ENCODE results near the gene ZNF783.
"Not testable (repeated sequence)": the region's sequence is repeated elsewhere in the genome, so short reads cannot be mapped to it uniquely, and the experiment has no call there.

The ZNF783 gene

DNA sequence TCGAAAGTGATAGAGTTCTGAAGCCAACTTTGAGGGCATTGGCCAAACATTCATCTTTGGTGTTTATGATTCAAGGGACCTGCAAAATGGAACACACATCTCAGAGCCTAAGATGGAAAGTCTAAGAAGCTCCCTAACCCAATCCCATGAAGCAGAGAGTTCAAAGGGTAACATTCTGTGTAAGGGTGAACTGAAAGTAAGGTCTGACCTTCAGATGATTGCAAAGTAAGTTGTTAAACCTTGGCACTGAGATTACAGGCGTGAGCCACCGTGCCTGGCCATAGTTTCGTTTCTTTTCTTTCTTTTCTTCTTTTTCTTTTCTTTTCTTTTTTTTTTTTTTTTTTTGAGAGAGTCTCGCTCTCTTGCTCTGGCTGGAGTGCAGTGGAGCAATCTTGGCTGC, 20.3 kb upstream of the ZNF783 start:
- no peak for DNase-seq

DNA sequence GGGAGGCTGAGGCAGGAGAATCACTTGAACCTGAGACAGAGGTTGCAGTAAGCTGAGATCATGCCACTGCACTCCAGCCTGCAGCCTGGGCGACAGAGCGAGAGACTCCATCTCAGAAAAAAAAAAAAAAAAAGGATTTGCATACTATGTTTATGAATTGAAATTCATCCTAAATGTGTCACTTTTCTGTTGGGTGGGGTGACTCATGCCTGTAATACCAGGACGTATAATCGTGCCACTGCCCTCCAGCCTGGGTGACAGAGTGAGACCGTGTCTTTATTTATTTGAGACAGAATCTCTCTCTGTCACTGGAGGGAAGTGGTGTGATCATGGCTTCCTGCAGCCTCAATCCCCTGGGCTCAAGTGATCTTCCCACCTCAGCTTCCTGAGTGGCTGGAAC, 16.8 kb upstream of the ZNF783 start:
- no peak for DNase-seq

DNA sequence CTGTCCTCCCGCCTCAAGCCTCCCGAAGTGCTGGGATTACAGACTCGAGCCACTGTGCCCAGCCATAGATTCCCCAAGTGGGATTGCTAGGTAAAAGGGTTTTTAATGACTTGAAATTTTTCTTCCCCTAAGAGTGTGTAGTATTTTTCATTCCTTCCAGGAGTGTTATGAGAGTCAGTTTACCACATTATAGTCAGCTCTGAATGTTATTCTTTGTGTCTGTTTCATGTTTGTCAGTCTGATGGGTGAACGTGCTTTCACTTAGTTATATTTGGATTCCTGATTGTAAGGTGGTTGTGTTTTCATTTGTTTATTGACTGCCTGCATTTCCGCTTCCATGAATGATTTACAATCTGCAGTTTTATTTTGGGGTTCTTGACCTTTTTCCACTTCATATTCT, 16.3 kb upstream of the ZNF783 start:
- DNase-seq, result no peak

DNA sequence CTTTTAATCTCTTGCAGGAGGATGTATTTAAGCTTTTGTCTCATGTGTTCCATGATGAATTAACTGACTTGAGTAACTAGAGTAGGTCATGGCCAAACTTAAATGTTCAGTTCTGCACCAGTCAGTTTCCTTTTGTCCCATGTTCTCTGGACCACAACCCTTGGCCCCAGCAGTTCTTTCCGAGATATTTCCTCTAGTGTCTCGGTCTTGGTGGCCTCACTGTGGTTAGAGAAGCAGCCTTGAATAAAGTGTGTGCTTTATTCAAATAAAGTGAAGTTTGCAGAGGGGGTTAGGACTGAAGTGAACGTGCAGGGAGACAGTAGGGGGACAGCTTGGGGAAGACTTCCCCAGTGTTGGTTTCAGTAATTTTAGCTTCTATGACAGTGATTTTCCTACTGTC, 13.2 kb upstream of the ZNF783 start:
- DNase-seq, result no peak

DNA sequence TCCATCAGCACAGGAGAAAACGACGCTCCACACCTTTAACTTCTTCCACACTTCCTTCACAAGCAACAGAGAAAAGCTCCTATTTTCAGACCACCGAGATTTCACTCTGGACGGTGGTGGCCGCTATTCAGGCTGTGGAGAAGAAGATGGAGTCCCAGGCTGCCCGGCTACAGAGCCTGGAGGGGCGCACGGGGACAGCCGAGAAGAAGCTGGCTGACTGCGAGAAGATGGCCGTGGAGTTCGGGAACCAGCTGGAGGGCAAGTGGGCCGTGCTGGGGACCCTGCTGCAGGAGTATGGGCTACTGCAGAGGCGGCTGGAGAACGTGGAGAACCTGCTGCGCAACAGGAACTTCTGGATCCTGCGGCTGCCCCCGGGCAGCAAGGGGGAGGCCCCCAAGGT, 11.8 kb upstream of the ZNF783 start:
- DNase-seq, result not testable (repeated sequence)

DNA sequence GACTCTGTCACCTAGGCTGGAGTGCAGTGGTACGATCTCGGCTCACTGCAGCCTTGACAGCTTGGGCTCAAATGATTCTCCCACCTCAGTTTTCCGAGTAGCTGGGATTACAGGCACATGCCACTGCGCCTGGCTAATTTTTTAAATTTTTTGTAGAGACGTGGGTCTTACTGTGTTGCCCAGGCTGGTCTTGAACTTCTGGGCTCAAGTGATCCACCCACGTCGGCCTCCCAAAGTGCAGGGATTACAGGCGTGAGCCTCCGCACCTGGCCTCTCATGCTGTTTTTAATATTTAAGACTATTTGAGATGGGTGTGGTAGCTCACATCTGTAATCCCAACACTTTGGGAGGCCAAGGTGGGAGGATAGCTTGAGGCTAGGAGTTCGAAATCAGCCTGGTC, 10.5 kb upstream of the ZNF783 start:
- not testable (repeated sequence) for DNase-seq

DNA sequence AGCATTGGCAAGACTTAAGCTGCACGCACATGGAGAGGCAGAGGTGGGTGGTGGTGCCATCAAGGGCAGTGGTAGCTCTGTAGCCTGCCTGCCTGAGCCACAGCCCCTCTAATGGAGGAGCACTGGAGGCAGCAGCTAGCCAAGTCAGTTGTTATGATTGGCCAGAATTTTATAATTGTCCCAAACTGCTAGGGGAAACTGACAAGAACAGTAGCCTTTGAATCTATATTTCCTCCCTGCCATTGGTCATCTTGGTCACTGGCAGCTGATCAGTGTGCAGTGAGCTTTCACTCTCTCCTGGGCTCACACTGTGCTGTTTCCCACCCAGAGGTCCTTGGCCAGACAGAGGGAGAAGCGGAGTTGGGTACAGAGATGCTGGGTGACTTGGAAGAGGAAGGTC, 9.6 kb upstream of the ZNF783 start:
- no peak for DNase-seq

DNA sequence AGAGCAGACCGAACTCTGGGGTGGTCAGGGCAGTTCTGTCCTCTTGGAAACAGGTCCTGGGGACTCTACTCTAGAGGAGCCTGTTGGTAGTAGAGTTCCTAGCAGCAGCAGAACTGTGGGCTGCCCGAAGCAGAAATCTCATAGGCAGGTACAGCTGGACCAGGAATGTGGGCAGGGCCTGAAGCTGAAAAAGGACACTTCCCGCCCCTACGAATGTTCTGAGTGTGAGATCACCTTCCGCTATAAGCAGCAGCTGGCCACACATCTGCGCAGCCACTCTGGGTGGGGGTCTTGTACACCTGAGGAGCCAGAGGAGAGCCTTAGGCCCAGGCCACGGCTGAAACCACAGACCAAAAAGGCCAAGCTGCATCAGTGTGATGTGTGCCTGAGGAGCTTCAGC, 8.3 kb upstream of the ZNF783 start:
- no peak for DNase-seq

DNA sequence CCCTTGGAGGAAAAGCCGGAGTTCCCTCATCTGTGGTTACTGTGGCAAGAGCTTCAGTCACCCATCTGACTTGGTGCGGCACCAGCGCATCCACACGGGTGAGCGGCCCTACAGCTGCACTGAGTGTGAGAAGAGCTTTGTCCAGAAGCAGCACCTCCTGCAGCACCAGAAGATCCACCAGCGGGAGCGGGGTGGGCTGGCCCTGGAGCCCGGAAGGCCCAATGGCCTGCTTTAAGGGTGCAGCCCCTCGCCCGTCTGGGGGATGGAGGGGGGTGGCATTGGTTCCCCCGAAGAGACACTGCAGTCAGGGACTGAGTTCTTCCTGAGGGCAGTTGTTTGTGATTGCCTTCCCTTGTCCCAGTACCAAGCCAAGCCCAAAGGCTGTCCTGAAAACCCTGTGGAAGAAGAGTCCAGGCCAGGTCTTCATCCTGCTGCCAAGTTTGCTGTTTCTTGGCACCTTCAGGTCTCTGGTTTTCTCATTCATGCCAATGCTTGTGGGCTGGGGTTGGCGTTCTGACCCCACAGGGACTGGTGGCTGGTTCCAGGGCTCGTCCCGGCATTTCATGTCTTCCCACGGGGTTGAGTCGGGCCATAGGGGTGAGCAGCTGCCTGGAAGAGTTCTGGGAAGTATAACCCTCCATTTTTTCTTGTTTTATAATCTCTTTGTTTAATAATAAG, 7.7 kb upstream of the ZNF783 start:
- no peak for DNase-seq

DNA sequence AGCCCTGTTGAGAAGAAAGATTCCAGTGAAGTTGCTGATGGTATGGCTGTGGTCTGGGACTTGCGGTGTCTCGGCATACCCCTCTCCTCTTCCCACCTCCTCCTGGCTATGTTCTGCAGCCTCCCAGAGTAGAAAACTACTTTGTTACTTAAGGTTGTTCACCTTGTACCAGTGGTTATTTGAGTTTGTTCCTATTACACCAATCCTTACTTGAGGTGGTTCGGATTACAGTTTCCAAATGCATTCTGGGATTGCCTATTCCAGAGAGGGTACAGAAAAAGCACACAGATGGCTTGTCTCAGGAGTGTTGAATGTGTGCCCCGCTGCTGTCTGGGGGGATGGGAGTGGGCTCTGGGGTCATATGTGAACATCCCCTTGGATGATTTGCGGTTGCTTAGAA, 6.8 kb upstream of the ZNF783 start:
- DNase-seq, result no peak

DNA sequence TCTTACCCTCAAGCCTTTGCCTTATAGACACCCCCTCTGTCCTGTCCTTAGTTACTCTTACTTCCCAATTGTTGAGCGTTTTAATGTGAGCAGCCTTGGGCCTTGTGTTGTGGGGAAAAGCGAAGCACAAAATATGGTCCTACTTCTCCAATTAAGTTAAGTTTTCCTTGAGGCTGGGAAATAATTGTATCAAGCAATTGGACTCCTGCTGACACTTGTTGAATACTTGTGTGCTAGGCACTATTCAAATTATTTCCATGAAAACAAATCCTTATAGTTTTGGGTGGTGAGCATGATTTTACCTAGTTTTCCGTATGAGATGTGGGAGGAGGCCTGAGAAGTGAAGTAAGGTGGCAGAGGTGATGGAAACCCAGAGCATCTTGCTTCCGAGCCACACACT, 5.4 kb upstream of the ZNF783 start:
- DNase-seq, result no peak

DNA sequence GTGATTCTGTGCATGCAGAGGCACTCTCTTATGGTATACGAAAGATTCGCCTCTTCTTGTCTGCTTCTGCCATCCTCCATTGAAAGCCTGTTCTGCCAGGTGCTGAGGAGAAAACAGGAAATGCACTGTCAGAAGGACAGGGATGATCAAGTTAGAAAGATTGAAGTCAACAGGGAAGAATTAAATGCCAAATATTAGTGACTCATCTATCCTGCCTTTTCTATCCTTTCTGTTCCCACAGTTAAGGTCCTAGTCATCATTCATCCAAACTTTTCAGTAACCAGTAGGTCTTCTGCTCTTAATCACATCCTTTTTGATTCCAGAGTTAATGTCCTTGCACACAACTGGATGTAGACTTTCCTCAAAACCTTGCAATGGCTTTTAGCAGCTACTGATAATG, 4.8 kb upstream of the ZNF783 start:
- DNase-seq, result no peak

DNA sequence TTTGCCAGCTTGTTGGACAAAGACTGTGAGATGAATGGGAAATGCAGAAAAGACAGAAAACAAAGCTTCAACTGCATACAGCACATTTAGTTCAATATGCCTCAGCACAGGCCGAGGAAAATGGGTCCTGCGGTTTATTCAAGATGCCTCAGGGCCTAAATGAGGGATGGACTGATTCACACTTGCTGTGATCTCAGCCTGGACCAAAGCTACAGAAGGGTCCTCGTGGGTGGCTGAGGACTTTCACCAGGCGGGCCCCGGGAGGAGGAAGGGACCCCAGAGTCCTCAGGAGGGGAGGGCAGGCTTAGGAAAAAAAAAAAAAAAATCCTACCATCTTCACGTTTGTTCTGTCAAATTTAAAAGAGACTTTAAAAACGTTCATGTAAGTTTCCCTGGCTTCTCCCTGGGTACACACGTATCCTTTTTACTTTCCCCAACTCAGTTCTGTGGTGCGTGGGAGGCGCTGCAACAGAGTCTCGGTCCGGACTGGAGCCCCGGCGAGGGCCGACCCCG, 624 bp upstream of the ZNF783 start:
- no peak for DNase-seq

DNA sequence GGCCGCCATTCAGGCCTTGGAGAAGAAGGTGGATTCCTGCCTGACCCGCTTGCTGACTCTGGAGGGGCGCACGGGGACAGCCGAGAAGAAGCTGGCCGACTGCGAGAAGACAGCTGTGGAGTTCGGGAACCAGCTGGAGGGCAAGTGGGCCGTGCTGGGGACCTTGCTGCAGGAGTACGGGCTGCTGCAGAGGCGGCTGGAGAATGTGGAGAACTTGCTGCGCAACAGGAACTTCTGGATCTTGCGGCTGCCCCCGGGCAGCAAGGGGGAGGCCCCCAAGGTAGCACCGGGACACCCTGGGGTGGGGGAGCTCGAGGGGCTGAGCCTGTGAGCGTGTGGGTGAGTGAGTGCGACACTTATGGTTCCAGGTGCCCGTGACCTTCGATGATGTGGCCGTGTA, 4.5 kb downstream of the ZNF783 start:
- no peak for DNase-seq

DNA sequence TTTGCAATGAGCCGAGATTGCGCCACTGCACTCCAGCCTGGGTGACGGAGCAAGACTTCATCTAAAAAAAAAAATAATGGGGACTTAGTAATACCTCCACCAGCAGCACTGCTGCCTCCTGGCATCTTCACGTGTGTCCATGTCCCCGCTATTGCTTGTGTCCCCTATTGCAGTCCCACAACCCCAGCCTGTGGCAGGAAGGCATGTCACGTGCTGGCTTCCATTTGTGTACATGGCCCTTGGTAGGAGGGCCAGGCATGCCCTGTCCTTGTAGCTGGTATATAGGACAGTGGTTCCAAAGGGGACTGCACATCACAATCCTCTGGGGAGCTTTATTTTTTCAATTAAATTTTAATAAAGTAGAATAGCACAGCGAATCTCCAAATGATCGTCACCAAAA, 5.7 kb downstream of the ZNF783 start:
- DNase-seq, result no peak

DNA sequence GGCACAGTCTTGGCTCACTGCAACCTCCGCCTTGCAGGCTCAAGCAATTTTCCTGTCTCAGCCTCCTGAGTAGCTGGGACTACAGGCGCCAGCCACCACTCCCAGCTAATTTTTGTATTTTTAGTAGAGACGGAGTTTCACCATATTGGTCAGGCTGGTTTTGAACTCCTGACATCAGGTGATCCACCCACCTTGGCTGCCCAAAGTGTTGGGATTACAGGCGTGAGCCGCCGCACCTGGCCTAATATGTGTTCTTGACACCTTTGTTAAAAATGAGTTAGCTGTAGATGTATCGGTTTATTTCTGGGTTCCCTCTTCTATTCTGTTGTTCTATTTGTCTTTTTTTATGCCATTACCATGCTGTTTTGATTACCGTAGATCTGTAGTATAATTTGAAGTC, 12.4 kb downstream of the ZNF783 start:
- not testable (repeated sequence) for DNase-seq

DNA sequence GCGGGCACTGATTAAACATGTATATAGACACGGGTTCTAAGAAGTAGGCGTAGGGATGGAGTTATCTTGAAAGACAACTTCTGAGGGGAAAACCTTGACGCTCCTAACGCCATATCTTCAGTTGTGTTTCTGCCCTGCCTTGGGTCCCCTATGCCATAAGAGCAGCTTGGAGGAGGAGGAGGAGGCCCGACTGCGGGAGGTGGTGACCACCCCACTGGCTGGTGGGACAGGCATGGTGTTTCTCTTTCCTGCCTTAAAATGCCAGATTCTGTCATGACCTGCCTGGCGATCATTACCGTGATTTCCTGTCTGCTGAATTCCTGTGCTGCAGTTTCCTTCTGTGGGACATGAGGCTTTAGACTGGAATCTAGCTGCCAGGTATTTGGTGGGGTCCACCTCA, 15.9 kb downstream of the ZNF783 start:
- DNase-seq, result no peak

DNA sequence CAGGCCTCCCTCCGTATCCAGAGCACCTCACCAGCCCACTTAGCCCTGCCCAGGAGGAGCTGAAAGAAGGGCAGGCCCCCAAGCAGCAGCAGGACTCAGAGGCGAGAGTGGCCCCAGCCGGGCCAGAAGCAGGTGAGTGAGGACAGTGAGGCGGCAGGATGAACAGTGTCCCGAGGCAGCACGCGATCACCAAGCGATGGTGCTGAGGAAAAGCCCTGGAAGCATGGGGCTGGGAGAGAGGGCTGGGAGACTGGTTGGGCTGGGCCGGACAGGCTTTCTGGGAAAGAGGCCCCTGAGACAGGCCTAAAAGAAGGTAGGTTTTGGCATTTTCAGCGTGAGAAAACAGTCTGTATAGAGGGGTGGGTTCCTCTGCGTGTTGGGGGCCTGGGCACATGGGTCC, 16.4 kb downstream of the ZNF783 start:
- no peak for DNase-seq

DNA sequence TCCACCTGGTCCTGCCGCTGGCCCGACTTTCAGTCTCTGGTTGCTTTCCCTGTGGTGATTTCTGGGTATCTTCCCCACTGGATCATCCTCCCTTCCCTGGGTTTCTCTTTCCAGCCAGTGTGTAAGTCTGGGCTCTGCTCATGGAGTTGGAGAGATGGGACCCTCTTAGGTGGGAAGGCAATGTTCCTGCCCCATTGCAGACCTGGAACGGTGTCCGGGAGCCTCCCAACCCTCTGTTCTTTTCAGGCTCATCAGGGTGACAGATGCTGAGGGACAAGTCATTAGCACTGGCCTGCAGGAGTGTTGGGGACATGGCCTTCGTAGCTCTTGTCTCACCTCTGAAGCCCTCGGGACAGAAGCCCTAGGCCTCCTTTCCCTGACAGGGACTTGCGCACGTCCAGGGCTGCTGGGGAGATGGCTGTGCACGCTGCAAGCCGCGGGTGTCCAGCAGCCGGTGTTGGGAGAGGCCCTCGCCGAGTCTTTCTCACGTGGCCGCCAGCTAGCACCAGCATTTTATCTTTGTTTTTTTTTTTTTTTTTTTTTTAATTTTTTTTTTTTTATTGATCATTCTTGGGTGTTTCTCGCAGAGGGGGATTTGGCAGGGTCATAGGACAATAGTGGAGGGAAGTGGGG, 17.2 kb downstream of the ZNF783 start:
- DNase-seq, result no peak

DNA sequence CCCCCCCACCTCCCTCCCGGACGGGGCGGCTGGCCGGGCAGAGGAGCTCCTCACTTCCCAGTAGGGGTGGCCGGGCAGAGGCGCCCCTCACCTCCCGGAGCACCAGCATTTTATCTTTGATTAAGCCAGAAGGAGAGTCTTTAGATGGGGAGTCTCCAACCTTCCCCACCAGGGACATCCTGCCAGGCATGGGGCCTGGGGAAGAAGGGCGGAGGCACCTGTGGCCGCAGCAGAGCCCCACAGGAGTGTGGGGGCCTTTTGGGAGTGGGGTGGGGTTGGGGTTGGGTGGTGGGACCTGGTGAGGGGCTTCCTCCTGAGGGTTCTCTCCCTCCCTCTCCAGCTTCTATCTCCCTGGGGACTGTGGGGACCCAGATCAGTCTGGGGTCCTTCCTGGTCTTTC, 18.2 kb downstream of the ZNF783 start:
- no peak for DNase-seq

DNA sequence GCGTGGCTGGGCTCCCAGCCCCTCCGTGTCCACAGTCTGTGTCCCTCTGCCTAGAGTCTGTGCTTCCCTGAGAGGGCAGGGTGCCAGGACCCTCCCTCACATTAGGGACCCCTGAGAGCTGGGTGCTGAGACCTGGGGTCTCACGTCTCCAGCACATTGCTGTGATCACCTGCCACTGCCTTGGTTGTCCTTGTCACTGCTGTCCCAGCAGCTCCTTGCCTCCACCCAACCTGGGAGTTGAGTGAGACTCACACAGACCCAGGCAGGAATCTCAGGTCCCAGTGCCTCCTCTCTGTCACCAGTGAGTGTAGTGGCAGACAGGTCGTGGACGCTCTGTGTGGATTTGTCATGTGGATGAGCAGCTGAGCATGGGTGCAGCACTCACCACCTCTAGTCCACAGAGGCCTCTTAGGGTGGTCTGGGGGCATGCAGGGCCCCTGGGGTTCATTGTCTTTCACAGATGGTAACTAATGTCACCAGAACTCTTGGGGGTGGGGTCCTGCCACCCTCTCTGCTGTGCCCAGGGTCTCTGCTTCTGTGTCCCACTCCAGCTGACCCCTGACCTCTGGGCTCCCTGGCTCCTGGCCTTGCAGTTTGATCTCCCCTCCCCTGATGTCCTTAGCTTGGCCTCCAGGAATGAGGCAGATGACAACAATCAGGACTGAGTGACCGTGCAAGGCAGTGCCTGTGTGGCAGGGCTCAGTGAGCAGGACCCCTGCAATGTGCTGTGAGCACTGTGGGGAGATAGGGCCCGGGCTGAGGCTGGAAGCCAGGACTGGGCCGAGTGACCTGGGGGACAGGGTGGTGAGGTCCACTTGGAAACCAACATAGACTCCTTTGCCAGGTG, 18.9 kb downstream of the ZNF783 start:
- DNase-seq, result no peak

DNA sequence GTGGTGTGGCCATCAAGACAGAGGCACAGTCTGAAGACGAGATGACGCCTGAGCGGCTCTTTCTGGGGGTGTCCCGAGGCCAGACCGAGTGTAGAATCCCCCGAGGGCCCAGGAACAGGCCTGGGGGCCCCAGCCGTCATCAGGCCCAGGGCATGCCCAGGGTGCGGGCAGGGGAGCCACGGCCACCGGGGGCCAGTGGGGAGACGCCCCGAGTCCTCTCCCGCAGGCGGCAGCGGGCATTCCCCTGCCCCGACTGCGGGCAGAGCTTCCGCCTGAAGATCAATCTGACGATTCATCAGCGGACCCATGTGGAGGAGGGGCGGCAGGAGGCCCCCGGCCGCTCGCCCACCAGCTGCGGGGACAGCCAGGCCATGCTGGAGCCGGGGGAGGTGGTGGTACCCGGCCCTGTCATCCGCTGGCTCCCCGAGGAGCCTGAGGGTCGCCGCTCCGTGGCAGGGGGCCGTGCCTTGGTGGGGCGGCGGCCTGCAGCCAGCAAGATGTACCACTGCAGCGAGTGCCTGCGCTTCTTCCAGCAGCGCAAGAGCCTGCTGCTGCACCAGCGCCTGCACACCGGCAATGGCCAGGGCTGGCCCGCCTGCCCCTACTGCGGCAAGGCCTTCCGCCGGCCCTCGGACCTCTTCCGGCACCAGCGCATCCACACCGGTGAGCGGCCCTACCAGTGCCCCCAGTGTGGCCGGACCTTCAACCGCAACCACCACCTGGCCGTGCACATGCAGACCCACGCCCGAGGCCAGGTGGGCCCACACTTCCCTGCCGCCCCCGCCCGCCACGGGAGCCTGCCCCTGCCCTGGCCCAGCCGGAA, 19.7 kb downstream of the ZNF783 start:
- no peak for DNase-seq

DNA sequence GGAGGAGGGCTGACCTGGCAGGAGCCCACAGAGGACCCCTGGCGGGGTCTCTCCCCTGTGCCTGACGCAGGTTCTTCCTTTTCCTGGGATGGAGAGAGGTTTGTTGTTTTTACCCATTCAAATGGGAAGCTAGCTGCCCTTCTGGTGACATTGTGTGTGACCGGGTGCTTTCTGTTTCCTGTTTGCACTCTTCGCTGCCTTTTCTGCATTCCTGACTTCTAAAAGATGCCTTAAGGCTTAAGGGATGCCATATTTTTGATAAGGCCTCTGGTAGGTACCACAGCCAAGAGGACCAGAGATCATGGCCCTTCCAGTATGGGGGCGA, 20.3 kb downstream of the ZNF783 start:
- no peak for DNase-seq

Data from NCI-H1436 treated with DMSO at 0.1 percent for 48 hours (cell line).